ENCODE results near the gene PLCL2. TPM values are rescaled to one million over a fixed set of nuclear protein-coding genes. Genes with fewer than 3 reads are reported as not detected.

PLCL2 gene
- total and polyA plus RNA-seq, 2 donors (not counting 3 experiments of a cell fraction or from before 2014, with no cell fraction given): 2.3 to 10.7 TPM

DNA sequence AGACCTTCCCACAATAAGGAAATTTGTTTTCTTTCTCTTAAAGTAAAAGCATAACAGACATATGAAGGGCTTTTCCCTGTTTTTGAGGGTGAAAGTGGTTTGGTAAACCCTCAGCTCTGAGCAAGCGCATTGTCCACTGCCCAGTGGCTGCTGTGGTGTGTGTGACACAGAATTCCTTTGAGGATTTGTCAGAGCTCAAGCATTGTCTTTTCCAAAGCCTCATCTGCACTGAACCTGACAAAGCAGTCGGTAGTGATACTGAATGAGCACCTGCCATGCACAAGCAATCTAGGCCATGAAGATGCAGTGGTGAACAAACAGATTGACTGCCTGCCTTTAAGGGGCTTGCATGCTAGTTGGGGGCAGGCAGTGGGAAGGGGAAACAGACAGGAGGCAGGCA, 128.3 kb downstream of the PLCL2 start:
- Histone ChIP-seq H4K20me1 (replicated peaks; ENCODE audit: control insufficient read depth, extremely low read depth, insufficient read depth, low read length) (no peaks in the 10 kb centered on the region), H2AFZ (ENCODE audit: low read depth, low read length) (no peak overlapping the region), H3K36me3 (ENCODE audit: control insufficient read depth in 2 of 2, extremely low read depth in 1 of 2, insufficient read depth in 2 of 2, low read length in 2 of 2) (no peaks in the 10 kb centered on the region), H3K4me2 (ENCODE audit: insufficient read depth, low read length) (no peak overlapping the region), H3K9me3 (replicated peaks; ENCODE audit: control insufficient read depth, insufficient read depth, low read length) (no peaks in the 10 kb centered on the region), H3K9me1 (replicated peaks; ENCODE audit: control insufficient read depth, extremely low read depth, insufficient read depth, low read length) (no peaks in the 10 kb centered on the region), H3K4me1 (ENCODE audit: control insufficient read depth, extremely low read depth, insufficient read depth, low read length) (no peaks in the 10 kb centered on the region), H3K27ac (ENCODE audit: insufficient read depth, low read depth, low read length) (no peak overlapping the region), H3K4me3 (replicated peaks in 1 of 3; ENCODE audit: insufficient read depth in 1 of 3, low read depth in 1 of 3, low read length in 3 of 3) (no peak overlapping the region), H3K79me2 (ENCODE audit: control insufficient read depth, insufficient read depth, low read length) (no peaks in the 10 kb centered on the region), H3K27me3 (ENCODE audit: control insufficient read depth in 2 of 2, insufficient read depth in 2 of 2, low read length in 2 of 2) (no peaks in the 10 kb centered on the region), H3K9ac (replicated peaks; ENCODE audit: extremely low read depth, insufficient read depth, low read length) (no peak overlapping the region)
- DNase-seq (ENCODE audit: low read depth, low spot score): no peak
- no TSS peak for BruUV-seq (replicated peaks)
- TF ChIP-seq FOS (IDR thresholded peaks at IDR 0.05; ENCODE audit: borderline replicate concordance, insufficient read depth, low read length) (no peak), MYC (IDR thresholded peaks at IDR 0.05; ENCODE audit: low read depth, low read length) (no peak), POLR2AphosphoS5 (IDR thresholded peaks at IDR 0.05; ENCODE audit: insufficient read depth, low read depth, low read length) (no peak), POLR2A (IDR thresholded peaks at IDR 0.05; ENCODE audit: low read depth, low read length) (no peak), EZH2 (IDR thresholded peaks at IDR 0.05; ENCODE audit: borderline replicate concordance, low read depth, low read length, severe bottlenecking) (no peak), GATA2 (IDR thresholded peaks at IDR 0.05; ENCODE audit: insufficient read depth, insufficient read length, low read depth, low read length) (no peak), JUN (IDR thresholded peaks at IDR 0.05; ENCODE audit: borderline replicate concordance, insufficient read depth, insufficient read length, low read depth) (no peak)
- TF ChIP-seq, protein P1, sequence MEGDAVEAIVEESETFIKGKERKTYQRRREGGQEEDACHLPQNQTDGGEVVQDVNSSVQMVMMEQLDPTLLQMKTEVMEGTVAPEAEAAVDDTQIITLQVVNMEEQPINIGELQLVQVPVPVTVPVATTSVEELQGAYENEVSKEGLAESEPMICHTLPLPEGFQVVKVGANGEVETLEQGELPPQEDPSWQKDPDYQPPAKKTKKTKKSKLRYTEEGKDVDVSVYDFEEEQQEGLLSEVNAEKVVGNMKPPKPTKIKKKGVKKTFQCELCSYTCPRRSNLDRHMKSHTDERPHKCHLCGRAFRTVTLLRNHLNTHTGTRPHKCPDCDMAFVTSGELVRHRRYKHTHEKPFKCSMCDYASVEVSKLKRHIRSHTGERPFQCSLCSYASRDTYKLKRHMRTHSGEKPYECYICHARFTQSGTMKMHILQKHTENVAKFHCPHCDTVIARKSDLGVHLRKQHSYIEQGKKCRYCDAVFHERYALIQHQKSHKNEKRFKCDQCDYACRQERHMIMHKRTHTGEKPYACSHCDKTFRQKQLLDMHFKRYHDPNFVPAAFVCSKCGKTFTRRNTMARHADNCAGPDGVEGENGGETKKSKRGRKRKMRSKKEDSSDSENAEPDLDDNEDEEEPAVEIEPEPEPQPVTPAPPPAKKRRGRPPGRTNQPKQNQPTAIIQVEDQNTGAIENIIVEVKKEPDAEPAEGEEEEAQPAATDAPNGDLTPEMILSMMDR (IDR thresholded peaks at IDR 0.05; ENCODE audit: extremely low read depth in 1 of 2, insufficient read depth in 1 of 2, low read depth in 1 of 2, low read length in 2 of 2): no peak
- TF ChIP-seq, protein P2, sequence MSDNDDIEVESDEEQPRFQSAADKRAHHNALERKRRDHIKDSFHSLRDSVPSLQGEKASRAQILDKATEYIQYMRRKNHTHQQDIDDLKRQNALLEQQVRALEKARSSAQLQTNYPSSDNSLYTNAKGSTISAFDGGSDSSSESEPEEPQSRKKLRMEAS (IDR thresholded peaks at IDR 0.05; ENCODE audit: insufficient read depth, insufficient read length): no peak
- dilution Hi-C loops (cut with MboI; ENCODE audit: extremely low pct_ligation_motif_present, low sequenced_read_pairs) (no loop called here), intact Hi-C loops (cut with micrococcal nuclease) (no loop called here)
- ChIA-PET CTCF (no interaction called here), POLR2A (no interaction called here)
- no peak for FAIRE-seq
